K562 (cell line): Measurements from ENCODE around the gene CACNA2D2. TPM values are rescaled to one million over a fixed set of nuclear protein-coding genes. Genes with fewer than 3 reads are reported as not detected.

Experiments used
- ATAC-seq: fragments of 200-7000 bp; cut with Tn5 transposase; 3 replicates; pipeline ENCODE4 v1.9.1; 2020; ENCODE audit warnings: moderate library complexity
- BruUV-seq: library from RNA; stranded (reverse); fragments of 400-500 nt; replicated peaks from 2 replicates; lab custom pipeline; 2021; lab: Mats Ljungman, UMichigan
- CTCF ChIA-PET: fragments of 300-600 bp; formaldehyde crosslinking; extraction: SDS; loops from one replicate; lab custom pipeline; 2021; ENCODE audit warnings: low intra/inter-chr PET ratio; lab: Yijun Ruan, JAX
- POLR2A ChIA-PET: fragments of 300-600, 350-650 bp; sonication (Branson Sonifier 250); formaldehyde crosslinking; extraction: SDS; loops from one replicate; lab custom pipeline; 2021; ENCODE audit warnings: antibody characterized with exemption, inconsistent platforms; lab: Yijun Ruan, JAX
- DNase-seq, 4 experiments: peaks; one replicate each; pipeline versions ENCODE4 v3.0.0 to v3.0.0-alpha.2; 2011 to 2018; ENCODE audit warnings: low spot score in 3 of 4, mixed read lengths in 3 of 4; ENCODE audit errors: extremely low read depth in 1 of 4
- FAIRE-seq: peaks from 2 replicates; lab custom pipeline; 2011; peaks lifted over from hg19 to GRCh38; lab: Jason Lieb, UNC
- H2AFZ ChIP-seq: 2 replicates; pipeline ENCODE4 v1.6.0; 2011; ENCODE audit warnings: low read depth, low read length, control low read depth, inconsistent platforms
- H3K27ac ChIP-seq: fragments of 200-600 bp; 3 replicates; pipeline ENCODE4 v1.8.0; 2011; ENCODE audit warnings: low read depth, mild to moderate bottlenecking, control low read depth, inconsistent platforms, low read length, moderate library complexity, mixed read lengths; ENCODE audit errors: extremely low read depth
- H3K27me3 ChIP-seq, 2 experiments: fragments of 300-600 bp in 1 of 2; 2 replicates in 1 of 2; 3 replicates in 1 of 2; pipeline versions ENCODE4 v1.6.0 to v1.8.0; 2011; ENCODE audit warnings: inconsistent platforms in 2 of 2, low read length in 2 of 2, mild to moderate bottlenecking in 1 of 2, mixed read lengths in 1 of 2, moderate library complexity in 1 of 2; ENCODE audit not compliant: control insufficient read depth in 2 of 2, insufficient read depth in 2 of 2
- H3K36me3 ChIP-seq: fragments of 300-600 bp; 3 replicates; pipeline ENCODE4 v1.8.0; 2011; ENCODE audit warnings: mild to moderate bottlenecking, low read length, inconsistent platforms; ENCODE audit not compliant: control insufficient read depth, insufficient read depth
- H3K4me1 ChIP-seq, 2 experiments: fragments of 200-600 bp in 1 of 2; replicated peaks in 1 of 2; 2 replicates in 1 of 2; 3 replicates in 1 of 2; pipeline versions ENCODE4 v1.5.1 to v1.8.0; 2011; ENCODE audit warnings: inconsistent platforms in 2 of 2, low read length in 2 of 2, mild to moderate bottlenecking in 1 of 2, mixed read lengths in 1 of 2, moderate library complexity in 1 of 2; ENCODE audit not compliant: control insufficient read depth in 2 of 2, insufficient read depth in 2 of 2
- H3K4me2 ChIP-seq: 2 replicates; pipeline ENCODE4 v1.6.1; 2011; ENCODE audit warnings: low read length, control low read depth, inconsistent platforms, mixed read lengths; ENCODE audit not compliant: insufficient read depth
- H3K4me3 ChIP-seq: fragments of 200-600 bp; sonication (generic), shearing (Covaris generic); 2 replicates; pipeline ENCODE4 v1.5.1; 2016; ENCODE audit warnings: control low read depth, inconsistent platforms
- H3K79me2 ChIP-seq: fragments of 200-600 bp; 3 replicates; pipeline ENCODE4 v1.8.0; 2011; ENCODE audit warnings: low read length, inconsistent platforms; ENCODE audit not compliant: control insufficient read depth, insufficient read depth
- H3K9ac ChIP-seq, 2 experiments: 2 replicates each; pipeline versions ENCODE4 v1.6.0 to v1.6.1; 2011; ENCODE audit warnings: low read depth in 2 of 2, low read length in 2 of 2, control low read depth in 1 of 2, inconsistent platforms in 1 of 2, mild to moderate bottlenecking in 1 of 2, mixed read lengths in 1 of 2; ENCODE audit not compliant: insufficient read depth in 1 of 2
- H3K9me1 ChIP-seq: one replicate; pipeline ENCODE4 v1.6.0; 2011; ENCODE audit warnings: inconsistent platforms, mild to moderate bottlenecking, low read length, moderate library complexity; ENCODE audit not compliant: control insufficient read depth, insufficient read depth
- H3K9me3 ChIP-seq: replicated peaks from 2 replicates; pipeline ENCODE4 v1.5.1; 2011; ENCODE audit warnings: low read depth, low read length, inconsistent platforms; ENCODE audit not compliant: control insufficient read depth, insufficient read depth
- H4K20me1 ChIP-seq: replicated peaks from 2 replicates; pipeline ENCODE4 v1.6.1; 2011; ENCODE audit warnings: low read length, inconsistent platforms, mixed read lengths; ENCODE audit not compliant: control insufficient read depth, insufficient read depth
- CC2D1A ChIP-seq: fragments of 450-650 bp; IDR thresholded peaks from 2 replicates; pipeline ENCODE4 v1.6.1; 2017; ENCODE audit warnings: mild to moderate bottlenecking
- ESRRA ChIP-seq: fragments of 450-650 bp; IDR thresholded peaks from 2 replicates; pipeline ENCODE4 v1.6.1; 2014; ENCODE audit warnings: low read depth, mild to moderate bottlenecking, moderate library complexity, borderline replicate concordance
- FUS ChIP-seq: fragments of 200-400 bp; formaldehyde crosslinking; optimal IDR thresholded peaks from 2 replicates; pipeline ENCODE3; 2017; ENCODE audit warnings: low read depth, low read length
- PRMT5 ChIP-seq: sonication (generic); formaldehyde crosslinking; IDR thresholded peaks from 2 replicates; pipeline ENCODE4 v1.5.0; 2020; ENCODE audit warnings: missing genetic modification reagents
- RAD21 ChIP-seq, 2 experiments: fragments of 250-450 bp in 1 of 2; fragments of 450-650 bp in 1 of 2; sonication (Bioruptor Pico) in 1 of 2; formaldehyde crosslinking in 1 of 2; IDR thresholded peaks in 1 of 2; conservative IDR thresholded peaks in 1 of 2; 2 replicates each; pipeline versions ENCODE4 v1.4.0 to v1.8.0; 2020 to 2022; ENCODE audit warnings: mild to moderate bottlenecking in 2 of 2, moderate library complexity in 1 of 2
- SUPT5H ChIP-seq: fragments of 450-650 bp; IDR thresholded peaks from 2 replicates; pipeline ENCODE4 v1.6.1; 2016
- XRCC5 ChIP-seq: fragments of 200-400 bp; formaldehyde crosslinking; IDR thresholded peaks from 2 replicates; pipeline ENCODE4 v1.6.1; 2017; ENCODE audit warnings: low read depth, mild to moderate bottlenecking, low read length
- ZBTB8A ChIP-seq: fragments of 450-650 bp; IDR thresholded peaks from 2 replicates; pipeline ENCODE4 v1.6.1; 2018; ENCODE audit warnings: mild to moderate bottlenecking, moderate library complexity; ENCODE audit not compliant: partially characterized antibody
- ZNF668 ChIP-seq: fragments of 250-450 bp; sonication (Bioruptor Pico); IDR thresholded peaks from 2 replicates; pipeline ENCODE4 v1.8.0; 2022; ENCODE audit warnings: mild to moderate bottlenecking, inconsistent platforms
- WGBS: fragments of 100-300 bp; shearing (Covaris generic); methylation state at CpG from one replicate; pipeline ENCODE4 v1.1.6; 2016; ENCODE audit warnings: low coverage, mixed read lengths; ENCODE audit not compliant: insufficient coverage; ENCODE audit errors: missing lambda C conversion rate; 5-methylcytosine and 5-hydroxymethylcytosine counted together
- in situ Hi-C: fragments of 300-500 bp; cut with MboI; formaldehyde crosslinking; loops from 4 replicates; pipeline ENCODE4 v1.15.0; 2018; ENCODE audit warnings: inconsistent platforms, mixed read lengths
- intact Hi-C: fragments of 100-400 bp; cut with micrococcal nuclease; formaldehyde crosslinking; loops from 2 replicates; pipeline ENCODE4 v1.14.2; 2022
- polyA plus RNA-seq, 8 experiments: library from polyadenylated mRNA; depleted of rRNA in 4 of 8; stranded (reverse) in 5 of 8; unstranded in 3 of 8; fragments of >200 nt; fragmentation: Nextera tagmentation in 2 of 8; fragmentation: Illumina TruSeq in 1 of 8; extraction: Ambion mirVana in 2 of 8; extraction: Trizol in 1 of 8; gene quantifications; 2 replicates each; pipeline versions ENCODE4 v1.2.1 to v1.2.3, GENCODE V29; 2011 to 2014; ENCODE audit warnings: inconsistent platforms in 1 of 8, missing spikeins in 1 of 8
- total RNA-seq, 7 experiments: library from RNA; depleted of rRNA in 6 of 7; stranded (reverse); fragments of >200 nt in 6 of 7; fragmentation: Illumina TruSeq in 2 of 7; extraction: Trizol in 2 of 7; gene quantifications; 2 replicates each; pipeline versions ENCODE4 v1.2.1 to v1.2.3, GENCODE V29; 2011 to 2021; ENCODE audit warnings: low replicate concordance in 1 of 7
- TF ChIP-seq, protein P1 (sequence below): fragments of 450-650 bp; IDR thresholded peaks from 2 replicates; pipeline ENCODE4 v1.6.1; 2016; ENCODE audit warnings: antibody characterized with exemption
- TF ChIP-seq, protein P2 (sequence below), 3 experiments: IDR thresholded peaks in 2 of 3; conservative IDR thresholded peaks in 1 of 3; 2 replicates each; pipeline ENCODE4 v1.5.1; 2011 to 2012; ENCODE audit warnings: low read length in 3 of 3, mild to moderate bottlenecking in 3 of 3, control low read depth in 2 of 3, improper control_type of control experiment in 1 of 3, inconsistent platforms in 1 of 3, low read depth in 1 of 3, mixed read lengths in 1 of 3, moderate library complexity in 1 of 3; ENCODE audit not compliant: insufficient read depth in 2 of 3

Gene CACNA2D2
- total and polyA plus RNA-seq, 9 of the 15 experiments (the other 6 are each of a cell fraction or from before 2014, with no cell fraction given): 0.11 to 0.58 (median 0.36) TPM; not detected in 2

DNA sequence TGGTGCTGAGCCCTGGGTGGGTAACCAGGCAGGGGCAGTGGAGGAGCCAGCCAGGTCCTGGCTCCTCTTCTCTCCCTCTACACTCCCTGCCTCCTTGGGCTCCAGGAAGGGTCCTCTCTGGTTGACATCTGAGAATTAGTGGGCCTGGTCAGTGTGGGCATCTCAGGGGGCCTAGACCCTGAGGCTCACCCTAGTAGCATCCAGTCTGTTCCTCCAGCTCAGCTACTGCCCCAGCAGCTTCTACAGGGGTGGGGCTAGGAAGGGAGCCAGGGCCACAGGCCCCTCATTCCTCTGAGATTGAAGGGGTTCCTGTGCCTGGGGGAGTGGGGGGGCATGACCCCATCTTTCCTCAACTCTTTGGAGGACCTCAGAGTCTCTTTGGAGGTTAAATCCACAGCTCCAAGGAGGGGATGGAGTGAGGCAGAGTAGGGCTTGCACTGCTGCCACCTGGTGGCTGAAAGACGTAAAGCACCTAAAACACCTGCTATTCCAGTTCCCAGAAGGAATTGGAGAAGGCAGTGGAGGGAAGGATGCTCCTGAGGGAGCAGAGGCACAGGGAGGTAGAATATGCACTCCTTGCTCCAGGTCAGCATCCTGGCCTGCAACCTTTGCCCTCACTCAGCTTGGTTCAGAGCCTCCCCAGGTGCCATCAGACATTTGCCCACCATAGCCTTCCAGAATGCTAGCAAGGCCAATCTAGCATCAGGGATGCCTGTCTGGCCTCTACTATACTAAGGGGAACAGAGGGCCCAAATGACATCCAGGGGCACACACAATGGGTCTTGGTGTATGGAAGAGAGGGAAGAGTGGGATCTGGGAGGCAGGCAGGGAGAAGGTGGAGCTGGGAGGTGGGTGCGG is 39.0 kb upstream of the CACNA2D2 start:
- BruUV-seq: no TSS peak
- in situ Hi-C loops: no loop called here
- TF ChIP-seq, protein P1, sequence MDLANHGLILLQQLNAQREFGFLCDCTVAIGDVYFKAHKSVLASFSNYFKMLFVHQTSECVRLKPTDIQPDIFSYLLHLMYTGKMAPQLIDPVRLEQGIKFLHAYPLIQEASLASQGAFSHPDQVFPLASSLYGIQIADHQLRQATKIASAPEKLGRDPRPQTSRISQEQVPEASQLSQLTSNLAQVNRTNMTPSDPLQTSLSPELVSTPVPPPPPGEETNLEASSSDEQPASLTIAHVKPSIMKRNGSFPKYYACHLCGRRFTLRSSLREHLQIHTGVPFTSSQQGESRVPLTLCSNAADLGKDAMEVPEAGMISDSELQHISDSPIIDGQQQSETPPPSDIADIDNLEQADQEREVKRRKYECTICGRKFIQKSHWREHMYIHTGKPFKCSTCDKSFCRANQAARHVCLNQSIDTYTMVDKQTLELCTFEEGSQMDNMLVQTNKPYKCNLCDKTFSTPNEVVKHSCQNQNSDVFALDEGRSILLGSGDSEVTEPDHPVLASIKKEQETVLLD: no peak
- no peak for TF ChIP-seq ZBTB8A
- TF ChIP-seq ESRRA: peak; percentile 21; the same call in 1 of the 2 replicates
- no peak for TF ChIP-seq FUS
- no peak for TF ChIP-seq PRMT5 (CRISPR knock-in tag)
- TF ChIP-seq ZNF668 (CRISPR knock-in tag): no peak
- TF ChIP-seq, protein P2, sequence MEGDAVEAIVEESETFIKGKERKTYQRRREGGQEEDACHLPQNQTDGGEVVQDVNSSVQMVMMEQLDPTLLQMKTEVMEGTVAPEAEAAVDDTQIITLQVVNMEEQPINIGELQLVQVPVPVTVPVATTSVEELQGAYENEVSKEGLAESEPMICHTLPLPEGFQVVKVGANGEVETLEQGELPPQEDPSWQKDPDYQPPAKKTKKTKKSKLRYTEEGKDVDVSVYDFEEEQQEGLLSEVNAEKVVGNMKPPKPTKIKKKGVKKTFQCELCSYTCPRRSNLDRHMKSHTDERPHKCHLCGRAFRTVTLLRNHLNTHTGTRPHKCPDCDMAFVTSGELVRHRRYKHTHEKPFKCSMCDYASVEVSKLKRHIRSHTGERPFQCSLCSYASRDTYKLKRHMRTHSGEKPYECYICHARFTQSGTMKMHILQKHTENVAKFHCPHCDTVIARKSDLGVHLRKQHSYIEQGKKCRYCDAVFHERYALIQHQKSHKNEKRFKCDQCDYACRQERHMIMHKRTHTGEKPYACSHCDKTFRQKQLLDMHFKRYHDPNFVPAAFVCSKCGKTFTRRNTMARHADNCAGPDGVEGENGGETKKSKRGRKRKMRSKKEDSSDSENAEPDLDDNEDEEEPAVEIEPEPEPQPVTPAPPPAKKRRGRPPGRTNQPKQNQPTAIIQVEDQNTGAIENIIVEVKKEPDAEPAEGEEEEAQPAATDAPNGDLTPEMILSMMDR (IDR thresholded peaks at IDR 0.05 in 2 of 3, conservative IDR thresholded peaks at IDR 0.05 in 1 of 3; ENCODE audit: insufficient read depth in 2 of 3, low read depth in 1 of 3, low read length in 3 of 3): peak; percentile 78
- 0 out of 2 replicates have a peak, but pooled peaks have one; percentile 35 for TF ChIP-seq XRCC5
- TF ChIP-seq SUPT5H: no peak
- TF ChIP-seq RAD21 (CRISPR knock-in tag; conservative IDR thresholded peaks at IDR 0.05 in 1 of 2, IDR thresholded peaks at IDR 0.05 in 1 of 2): peak; percentile 64 to 87
- TF ChIP-seq CC2D1A: peak; percentile 40; the same call in 1 of the 2 replicates

More for the DNA sequence above, 39.0 kb upstream of the CACNA2D2 start:
- FAIRE-seq (peak; percentile 93), ATAC-seq (peak; percentile 47), DNase-seq (peak; percentile 67 to 79 (median 70))
- H4K20me1 ChIP-seq: no peaks in the 10 kb centered on the region
- no peaks in the 10 kb centered on the region for H3K36me3 ChIP-seq
- POLR2A ChIA-PET: interaction anchor here (0.5 to 0.6 kb wide), 4 partner anchors 109 to 205 kb away, joined by 3 read pairs; no protein-coding TSS in a partner anchor
- no peaks in the 10 kb centered on the region for H3K79me2 ChIP-seq
- no peak overlapping the region for H3K4me3 ChIP-seq
- WGBS: 40% methylated on average over 2 of the region's 2 CpGs
- H3K9ac ChIP-seq: no peak overlapping the region
- H3K4me2 ChIP-seq: no peak overlapping the region
- no peak overlapping the region for H2AFZ ChIP-seq
- intact Hi-C loops: loop anchor here (1.0 to 5.0 kb wide), 4 partner anchors 23 to 195 kb away; partner anchors contain the start of gene ZMYND10
- H3K27ac ChIP-seq: no peak overlapping the region
- no peaks in the 10 kb centered on the region for H3K9me1 ChIP-seq
- H3K27me3 ChIP-seq: no peaks in the 10 kb centered on the region
- peaks cover 30 to 43% of the 10 kb centered on the region in 2 experiments for H3K4me1 ChIP-seq
- CTCF ChIA-PET: interaction anchor here (0.5 to 2.2 kb wide), 8 partner anchors 19 to 283 kb away, joined by 3 to 11 read pairs (median 4); no protein-coding TSS in a partner anchor
- no peaks in the 10 kb centered on the region for H3K9me3 ChIP-seq
